HG03558 (cell line): ENCODE results near the gene FOXI1.

ENCODE experiments used
- ATAC-seq: cut with Tn5 transposase; IDR thresholded peaks from one replicate; pipeline ENCODE4 v1.9.1; 2021; ENCODE audit warnings: moderate number of reproducible peaks; ENCODE audit not compliant: unreplicated experiment; ENCODE audit errors: extremely low read depth

FOXI1 gene

GRCh38 chr5:170105642-170106611, at the start of gene FOXI1:
TSS of gene FOXI1 (plus strand) at chr5:170105897. CDS start at chr5:170105958, 61 bp downstream.
- no peak for ATAC-seq

DNA sequence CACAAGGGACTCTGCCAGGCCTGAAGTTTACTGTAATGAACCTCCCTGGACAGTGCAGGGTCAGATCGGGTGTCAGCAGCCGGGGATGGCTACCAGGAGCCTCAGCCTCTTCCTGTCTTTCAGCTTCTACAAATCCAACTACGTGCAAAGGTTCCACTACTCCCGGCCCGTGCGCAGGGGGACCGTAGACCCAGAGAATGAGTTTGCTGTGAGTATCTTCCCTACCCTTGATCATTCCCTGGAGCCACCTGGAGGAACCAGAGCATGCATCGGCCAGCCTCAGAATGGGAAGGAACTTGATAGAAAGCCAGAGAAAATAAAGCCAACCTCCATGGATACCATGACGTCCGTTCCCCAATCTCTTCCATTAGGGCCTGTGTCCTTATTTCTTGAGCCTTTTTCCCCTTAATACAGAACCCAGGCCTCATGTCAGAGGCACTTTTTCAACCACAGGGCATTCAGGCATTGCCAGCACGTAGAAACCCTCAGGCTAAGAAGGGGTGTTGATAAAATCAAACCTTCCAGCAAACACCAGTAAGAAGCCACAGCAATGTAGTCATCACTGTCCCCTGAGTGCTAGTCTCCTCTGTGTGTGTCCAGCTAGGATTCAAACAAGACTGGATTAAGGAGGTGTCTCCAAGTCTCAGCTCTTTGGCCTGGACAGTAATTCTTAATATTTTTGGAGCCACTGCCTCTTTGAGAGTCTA, 49.0 kb upstream of the FOXI1 start:
- ATAC-seq = no peak

- ATAC-seq = no peak
These were observed 48.4 kb upstream of the FOXI1 start for GRCh38 chr5:170057311-170057710.

DNA sequence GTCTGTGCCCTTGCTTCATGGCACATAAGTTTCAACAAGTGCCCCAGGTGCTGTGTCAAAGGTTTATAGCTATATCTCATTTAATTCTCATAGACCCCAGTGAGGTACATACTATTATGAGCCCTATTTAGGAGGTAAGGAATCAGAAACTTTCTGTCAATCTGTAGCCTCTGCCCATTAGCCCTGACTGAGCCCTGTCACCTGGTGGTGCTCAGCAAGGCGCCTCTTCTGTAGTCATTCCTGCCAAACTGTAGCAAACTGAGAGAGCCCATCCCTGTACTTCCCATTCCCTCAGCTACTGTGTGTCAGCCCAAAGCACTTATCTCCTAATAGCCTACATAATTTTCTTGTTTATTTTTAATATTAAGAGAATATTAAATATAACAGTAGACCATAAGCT, 46.5 kb upstream of the FOXI1 start:
- no peak for ATAC-seq

GRCh38 chr5:170067152-170067551, 38.5 kb upstream of the FOXI1 start:
- ATAC-seq = no peak

- ATAC-seq = no peak
These were observed 38.0 kb upstream of the FOXI1 start for GRCh38 chr5:170067574-170068170.

GRCh38 chr5:170069512-170069911, 36.2 kb upstream of the FOXI1 start:
- no peak for ATAC-seq

GRCh38 chr5:170070556-170071412, 34.9 kb upstream of the FOXI1 start:
- ATAC-seq = no peak

DNA sequence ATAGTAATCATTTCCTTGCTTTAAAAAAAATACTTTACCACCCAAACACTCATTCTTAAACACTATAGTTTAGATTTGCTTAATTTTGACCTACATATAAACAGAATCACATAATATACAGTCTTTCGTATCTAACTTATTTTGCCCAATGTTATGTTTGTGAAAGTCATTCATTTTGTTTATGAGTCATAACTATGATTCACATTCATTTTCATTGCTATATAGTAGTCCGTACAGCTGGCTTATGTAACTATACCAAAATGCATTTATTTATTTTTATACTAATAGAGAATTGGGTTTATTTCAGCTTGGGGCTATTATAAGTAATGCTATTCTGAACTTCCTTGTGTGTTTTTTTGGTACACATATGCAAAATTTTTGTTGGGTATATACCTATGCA, 33.9 kb upstream of the FOXI1 start:
- no peak for ATAC-seq

DNA sequence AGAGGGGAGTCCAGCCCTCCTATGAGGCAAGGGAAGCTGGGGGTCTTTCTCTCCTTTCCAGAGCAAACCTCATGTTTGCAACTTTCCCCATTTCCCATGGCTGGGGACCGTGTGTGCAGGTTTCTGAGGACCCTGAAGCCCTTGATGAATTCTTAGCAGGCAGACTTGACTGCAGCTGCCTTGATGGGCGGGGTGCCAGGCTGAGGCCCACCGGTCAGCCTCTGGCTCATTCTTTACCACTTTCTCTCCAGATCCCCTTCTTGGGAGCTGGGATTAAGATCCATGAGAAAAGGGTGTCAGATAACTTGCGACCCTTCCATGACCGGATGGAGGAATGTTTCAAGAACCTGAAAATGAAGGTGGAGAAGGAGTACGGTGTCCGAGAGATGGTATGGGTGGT, 30.0 kb upstream of the FOXI1 start:
- no peak for ATAC-seq

- no peak for ATAC-seq
These were observed 29.5 kb upstream of the FOXI1 start for GRCh38 chr5:170076211-170076610.

DNA sequence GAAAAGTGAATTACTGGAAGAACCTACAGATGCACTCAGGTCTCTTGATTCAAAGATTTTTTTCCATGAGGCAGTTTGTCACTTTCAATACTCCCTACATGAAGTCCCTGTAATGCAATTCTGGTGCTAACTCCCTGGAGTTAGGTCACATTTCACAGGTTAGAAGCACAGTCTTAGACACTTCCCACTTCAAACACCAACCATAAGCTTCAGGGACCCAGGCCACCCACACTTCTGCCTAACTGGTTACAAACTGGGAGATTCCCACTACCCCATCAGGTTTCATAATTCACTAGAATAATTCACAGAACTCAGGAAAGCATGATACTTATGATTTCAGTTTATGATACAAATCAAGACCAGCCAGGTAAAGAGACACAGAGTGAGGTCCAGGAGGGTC, 29.0 kb upstream of the FOXI1 start:
- no peak for ATAC-seq

DNA sequence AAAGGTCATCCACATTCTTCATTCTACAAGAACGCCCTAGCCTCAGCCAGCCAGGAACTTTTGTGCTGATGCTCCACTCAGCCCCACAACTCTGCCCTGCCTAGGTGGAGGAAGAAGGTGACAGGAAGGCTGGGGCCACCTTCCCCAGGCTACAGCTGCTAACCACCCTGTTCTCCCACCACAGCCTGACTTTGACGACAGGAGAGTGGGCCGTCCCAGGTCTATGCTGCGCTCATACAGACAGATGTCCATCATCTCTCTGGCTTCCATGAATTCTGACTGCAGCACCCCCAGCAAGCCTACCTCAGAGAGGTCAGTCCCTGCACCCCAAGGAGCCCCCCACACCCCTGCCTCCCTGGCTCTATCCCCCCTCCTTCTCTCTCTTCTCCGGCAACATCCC, 28.2 kb upstream of the FOXI1 start:
- no peak for ATAC-seq

DNA sequence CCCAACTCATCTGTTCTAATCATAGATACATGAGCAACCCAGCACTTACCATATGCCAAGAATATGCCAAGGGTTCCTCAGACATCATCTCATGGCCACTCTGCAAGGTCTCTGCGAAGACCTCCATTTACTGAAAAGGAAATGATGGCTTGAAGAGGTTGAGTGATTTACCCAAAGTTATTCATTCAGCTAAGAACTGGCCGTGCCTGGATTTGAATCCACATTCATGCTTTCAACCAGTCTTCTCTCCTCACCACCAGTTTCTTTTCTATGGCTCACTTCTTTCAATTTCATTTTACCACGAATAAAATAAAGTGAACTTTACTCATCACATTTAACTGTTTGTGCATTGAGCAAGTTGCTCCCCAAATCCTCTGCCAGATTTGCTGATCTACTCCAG, 27.2 kb upstream of the FOXI1 start:
- ATAC-seq = no peak

DNA sequence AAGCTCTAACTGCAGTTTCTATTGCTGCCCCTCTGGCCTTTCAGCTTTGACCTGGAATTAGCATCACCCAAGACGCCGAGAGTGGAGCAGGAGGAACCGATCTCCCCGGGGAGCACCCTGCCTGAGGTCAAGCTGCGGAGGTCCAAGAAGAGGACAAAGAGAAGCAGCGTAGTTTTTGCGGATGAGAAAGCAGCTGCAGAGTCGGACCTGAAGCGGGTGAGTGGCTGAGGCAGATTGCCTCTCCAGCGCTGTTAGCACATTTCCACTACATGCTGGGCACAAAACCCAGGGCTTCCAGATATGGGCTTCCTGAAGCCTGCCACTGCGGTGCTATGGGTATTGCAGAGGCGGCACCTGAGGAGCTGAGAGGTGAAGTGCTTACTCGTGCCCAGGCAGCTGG, 26.8 kb upstream of the FOXI1 start:
- ATAC-seq = no peak

- no peak for ATAC-seq
These were observed 25.5 kb upstream of the FOXI1 start for GRCh38 chr5:170080217-170080616.

DNA sequence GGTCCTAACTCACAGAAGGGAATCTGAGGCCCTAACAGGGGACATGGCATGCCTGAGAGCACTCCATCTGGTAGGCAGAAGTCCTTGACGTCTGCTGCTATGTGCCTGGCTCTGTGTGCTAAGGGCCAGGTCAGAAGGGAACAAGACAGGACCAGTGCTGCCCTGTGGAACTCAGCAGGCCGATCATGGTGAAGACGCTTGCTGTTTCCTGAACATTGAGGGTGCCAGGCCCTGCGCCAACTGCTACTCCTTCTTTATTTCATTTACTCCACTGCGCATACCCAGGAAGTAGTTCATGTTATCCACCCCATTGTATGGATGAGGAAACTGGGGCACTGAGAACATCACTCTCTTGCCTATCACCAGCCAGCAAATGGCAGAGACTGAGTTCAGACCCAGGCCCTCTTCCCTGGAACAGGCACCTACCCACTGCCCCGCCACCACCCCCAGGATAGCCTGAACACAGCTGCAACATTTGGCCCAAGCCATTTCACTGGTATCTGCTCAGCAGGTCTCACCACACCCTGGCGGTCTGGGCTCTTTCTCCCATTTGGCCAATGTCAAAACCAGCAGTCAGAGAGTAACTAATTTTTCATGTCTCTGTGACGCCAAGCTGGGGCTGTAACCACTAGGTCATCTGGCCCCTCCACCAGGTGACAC, 24.8 kb upstream of the FOXI1 start:
- ATAC-seq = no peak

GRCh38 chr5:170081616-170082015, 24.1 kb upstream of the FOXI1 start:
- ATAC-seq = no peak

DNA sequence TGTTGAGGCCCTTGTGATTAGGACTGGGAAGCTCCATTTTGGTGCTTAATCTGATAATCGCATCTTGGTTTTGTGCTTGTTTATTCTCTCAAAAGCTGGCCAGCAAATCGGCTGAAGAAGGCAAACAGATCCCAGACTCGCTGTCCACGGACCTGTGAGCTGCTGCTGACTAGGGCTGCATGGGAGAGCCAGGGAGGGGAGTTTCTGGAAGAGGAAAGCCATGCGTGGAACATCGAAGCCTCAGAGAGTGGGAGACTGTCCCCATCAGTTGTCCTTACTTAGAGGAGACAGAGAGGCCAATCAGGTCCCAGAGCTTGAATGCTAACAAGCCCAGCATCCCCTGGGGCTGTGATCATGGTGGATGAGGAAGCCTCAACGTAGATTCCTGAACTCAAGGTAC, 23.0 kb upstream of the FOXI1 start:
- ATAC-seq = no peak
